ENCODE data around the gene FRZB. TPM values are rescaled to one million over a fixed set of nuclear protein-coding genes. Genes with fewer than 3 reads are reported as not detected.

FRZB gene
- total RNA-seq (not detected), polyA plus RNA-seq (not detected)

DNA sequence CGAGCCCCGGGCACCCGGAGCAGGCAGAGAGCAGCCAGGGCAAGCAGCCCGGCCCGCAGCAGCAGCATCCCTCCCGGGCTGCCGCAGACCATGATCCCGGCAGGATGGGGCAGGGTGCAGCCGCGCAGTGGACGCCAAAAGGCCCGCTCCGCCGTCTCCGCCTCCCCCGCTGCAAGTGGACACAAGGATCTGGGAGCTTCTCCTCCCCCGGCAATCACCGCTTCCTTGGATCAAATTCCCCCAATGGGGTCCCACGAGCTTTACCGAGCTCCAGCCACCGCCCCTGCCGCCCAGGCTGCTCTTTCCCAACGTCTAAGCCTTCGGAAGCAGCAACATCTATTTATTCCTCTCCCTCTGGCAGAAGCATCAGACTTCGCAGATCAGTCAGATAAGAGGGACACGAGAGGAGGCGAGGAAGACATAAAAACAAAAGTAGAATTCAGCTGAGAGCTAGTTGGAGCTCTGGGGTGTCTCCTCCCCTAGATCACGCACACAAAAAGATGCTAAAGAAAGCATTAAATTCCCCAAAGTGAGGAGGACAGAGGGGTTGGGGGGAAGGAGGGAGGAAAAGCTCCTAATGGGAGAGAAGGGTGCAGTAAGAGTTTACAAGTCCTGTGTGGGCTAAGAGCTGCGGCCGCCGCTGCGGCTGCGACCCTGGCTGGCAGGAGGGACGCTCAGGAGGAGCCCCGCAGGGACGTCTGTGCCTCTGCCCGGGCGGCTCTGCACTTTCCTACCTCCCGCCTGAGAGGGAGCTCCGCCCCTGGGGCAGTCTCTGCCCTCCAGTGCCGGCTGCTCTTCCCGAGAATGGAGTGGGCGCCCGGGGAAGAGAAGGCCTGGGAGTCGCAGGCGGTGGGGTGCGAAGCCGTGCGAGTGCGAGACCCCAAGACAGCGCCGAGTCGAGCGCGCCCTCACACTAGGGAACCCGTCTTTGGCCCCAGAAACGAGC lies at the start of gene FRZB:
Gene FRZB, minus strand, starts transcription at position 177 of the 946 bp plus-strand sequence. Its CDS starts 85 bp downstream, at position 92.
- H3K27ac Mint-ChIP-seq, result peak within 1 kb of the TSS in 1 of 8 donors; percentile 41
- ChIA-PET CTCF (interaction anchor here (1.5 kb wide), 1 partner anchor 10 kb away, joined by 4 read pairs; no protein-coding TSS in a partner anchor), POLR2A (no interaction called here)
- peaks cover 29 to 85% of the 10 kb centered on the region in 2 donors for H3K27me3 Mint-ChIP-seq
- peak within 1 kb of the TSS; percentile 32 for H3K4me3 ChIP-seq (ENCODE audit: low read length)
- H3K4me3 Mint-ChIP-seq, result peak within 1 kb of the TSS; percentile 1 to 91 (median 77)
- no peaks in the 10 kb centered on the region for H3K36me3 Mint-ChIP-seq
- DNase-seq, result no peak
- H3K9me3 ChIP-seq (ENCODE audit: low read length), result no peaks in the 10 kb centered on the region
- no peaks in the 10 kb centered on the region for H3K9me3 Mint-ChIP-seq
- H3K4me1 ChIP-seq (ENCODE audit: insufficient read depth, low read length), result no peaks in the 10 kb centered on the region
- H3K27ac ChIP-seq (ENCODE audit: low read depth, low read length), result no peak within 1 kb of the TSS
- no peaks in the 10 kb centered on the region for H3K36me3 ChIP-seq (ENCODE audit: insufficient read depth, low read length)
- peaks cover 14 to 34% (median 19%) of the 10 kb centered on the region in 3 donors for H3K4me1 Mint-ChIP-seq
- H3K27me3 ChIP-seq (ENCODE audit: insufficient read depth, low read length, poor library complexity, severe bottlenecking), result peaks cover 20% of the 10 kb centered on the region

GRCh38 chr2:182915369-182916326 lies 49.2 kb upstream of the FRZB start:
- no peak overlapping the region for H3K27ac ChIP-seq (ENCODE audit: low read depth, low read length)
- no peaks in the 10 kb centered on the region for H3K27me3 ChIP-seq (ENCODE audit: insufficient read depth, low read length, poor library complexity, severe bottlenecking)
- Mint-ChIP-seq H3K27ac (no peak overlapping the region), H3K9me3 (no peaks in the 10 kb centered on the region), H3K4me3 (no peak overlapping the region), H3K4me1 (no peaks in the 10 kb centered on the region), H3K36me3 (peaks cover 0 to 6% (median 2%) of the 10 kb centered on the region in 3 donors), H3K27me3 (no peaks in the 10 kb centered on the region)
- no peaks in the 10 kb centered on the region for H3K9me3 ChIP-seq (ENCODE audit: low read length)
- no peaks in the 10 kb centered on the region for H3K4me1 ChIP-seq (ENCODE audit: insufficient read depth, low read length)
- CTCF ChIA-PET, result no interaction called here
- H3K4me3 ChIP-seq (ENCODE audit: low read length), result no peak overlapping the region
- POLR2A ChIA-PET, result no interaction called here
- H3K36me3 ChIP-seq (ENCODE audit: insufficient read depth, low read length), result no peaks in the 10 kb centered on the region
- DNase-seq, result no peak

DNA sequence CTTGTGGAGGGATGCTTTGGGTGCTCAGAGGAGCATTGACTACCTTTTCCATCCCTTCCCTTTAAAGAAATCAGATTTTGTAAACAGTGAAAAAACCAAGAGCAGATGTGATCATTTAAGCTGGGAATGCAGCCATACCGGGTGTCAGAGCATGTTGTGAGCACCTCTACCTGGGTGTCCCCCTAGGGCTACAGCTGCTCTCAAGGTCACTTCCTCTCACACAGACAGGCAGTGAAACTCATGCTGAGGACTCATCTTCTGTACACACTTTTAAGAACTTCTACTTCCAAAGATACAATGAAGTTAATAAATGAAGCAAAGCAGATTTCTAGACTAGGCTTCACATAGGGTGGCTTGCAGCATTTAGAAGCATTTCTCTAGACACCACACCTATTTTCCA lies 48.4 kb upstream of the FRZB start:
- POLR2A ChIA-PET, result no interaction called here
- no peaks in the 10 kb centered on the region for H3K9me3 ChIP-seq (ENCODE audit: low read length)
- no peak overlapping the region for H3K27ac ChIP-seq (ENCODE audit: low read depth, low read length)
- Mint-ChIP-seq H3K4me3 (no peak overlapping the region), H3K9me3 (no peaks in the 10 kb centered on the region), H3K4me1 (no peaks in the 10 kb centered on the region), H3K36me3 (peaks cover 0 to 6% (median 0%) of the 10 kb centered on the region in 3 donors), H3K27ac (peak overlapping the region in 1 of 8 donors; percentile 35), H3K27me3 (no peaks in the 10 kb centered on the region)
- H3K27me3 ChIP-seq (ENCODE audit: insufficient read depth, low read length, poor library complexity, severe bottlenecking), result no peaks in the 10 kb centered on the region
- no peaks in the 10 kb centered on the region for H3K4me1 ChIP-seq (ENCODE audit: insufficient read depth, low read length)
- no peak for DNase-seq
- CTCF ChIA-PET, result no interaction called here
- H3K4me3 ChIP-seq (ENCODE audit: low read length), result no peak overlapping the region
- no peaks in the 10 kb centered on the region for H3K36me3 ChIP-seq (ENCODE audit: insufficient read depth, low read length)

DNA sequence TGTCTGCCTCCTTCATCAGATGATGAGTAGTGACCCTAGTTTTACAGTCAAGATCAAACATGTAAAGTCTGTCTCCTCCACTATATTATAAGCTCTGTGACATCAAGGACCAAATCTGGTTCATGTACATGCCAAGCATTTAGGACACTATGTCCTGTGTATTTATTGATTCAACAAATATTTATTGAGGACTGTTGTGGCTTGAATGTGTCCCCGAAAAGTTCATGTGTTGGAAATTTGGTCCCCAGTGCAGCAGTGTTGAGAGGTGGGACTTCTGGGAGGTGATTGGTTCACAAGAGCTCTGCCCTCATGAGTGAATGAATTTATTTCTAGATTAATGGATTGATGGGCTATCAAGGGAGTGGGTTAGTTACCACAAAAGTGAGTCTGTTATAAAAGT lies 46.6 kb upstream of the FRZB start:
- H3K27ac ChIP-seq (ENCODE audit: low read depth, low read length), result no peak overlapping the region
- H3K36me3 Mint-ChIP-seq, result peaks cover 0 to 12% (median 1%) of the 10 kb centered on the region in 3 donors
- no peaks in the 10 kb centered on the region for H3K27me3 Mint-ChIP-seq
- no peaks in the 10 kb centered on the region for H3K9me3 ChIP-seq (ENCODE audit: low read length)
- no peak for DNase-seq
- no peaks in the 10 kb centered on the region for H3K9me3 Mint-ChIP-seq
- H3K4me1 Mint-ChIP-seq, result no peaks in the 10 kb centered on the region
- no peaks in the 10 kb centered on the region for H3K27me3 ChIP-seq (ENCODE audit: insufficient read depth, low read length, poor library complexity, severe bottlenecking)
- CTCF ChIA-PET, result no interaction called here
- no peaks in the 10 kb centered on the region for H3K36me3 ChIP-seq (ENCODE audit: insufficient read depth, low read length)
- no peak overlapping the region for H3K4me3 Mint-ChIP-seq
- H3K4me3 ChIP-seq (ENCODE audit: low read length), result no peak overlapping the region
- H3K27ac Mint-ChIP-seq, result no peak overlapping the region
- H3K4me1 ChIP-seq (ENCODE audit: insufficient read depth, low read length), result no peaks in the 10 kb centered on the region
- POLR2A ChIA-PET, result no interaction called here

DNA sequence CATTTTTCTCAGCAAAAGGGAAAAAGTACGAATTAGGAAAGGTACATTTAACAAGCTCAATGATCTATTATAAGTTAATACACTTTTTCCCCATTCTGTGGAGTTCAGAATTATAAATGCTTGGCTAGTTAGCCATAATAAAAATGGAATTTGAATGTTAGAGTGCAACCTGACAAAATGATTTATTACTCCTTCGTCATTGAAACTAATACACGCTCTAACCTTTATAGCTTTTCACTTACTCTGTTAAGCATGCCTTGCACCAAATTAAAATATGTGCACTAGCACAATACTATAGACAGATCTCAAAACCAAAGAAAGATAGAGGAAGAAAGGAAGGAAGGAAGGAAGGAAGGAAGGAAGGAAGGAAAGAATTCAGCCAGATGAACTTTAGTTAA lies 46.1 kb upstream of the FRZB start:
- H3K9me3 Mint-ChIP-seq, result no peaks in the 10 kb centered on the region
- H3K27me3 ChIP-seq (ENCODE audit: insufficient read depth, low read length, poor library complexity, severe bottlenecking), result no peaks in the 10 kb centered on the region
- no peaks in the 10 kb centered on the region for H3K36me3 ChIP-seq (ENCODE audit: insufficient read depth, low read length)
- no peaks in the 10 kb centered on the region for H3K4me1 Mint-ChIP-seq
- no peaks in the 10 kb centered on the region for H3K4me1 ChIP-seq (ENCODE audit: insufficient read depth, low read length)
- H3K4me3 ChIP-seq (ENCODE audit: low read length), result no peak overlapping the region
- H3K27me3 Mint-ChIP-seq, result no peaks in the 10 kb centered on the region
- DNase-seq, result no peak
- H3K36me3 Mint-ChIP-seq, result peaks cover 0 to 8% (median 1%) of the 10 kb centered on the region in 3 donors
- no peak overlapping the region for H3K27ac ChIP-seq (ENCODE audit: low read depth, low read length)
- no peak overlapping the region for H3K4me3 Mint-ChIP-seq
- ChIA-PET CTCF (no interaction called here), POLR2A (no interaction called here)
- no peaks in the 10 kb centered on the region for H3K9me3 ChIP-seq (ENCODE audit: low read length)
- no peak overlapping the region for H3K27ac Mint-ChIP-seq

DNA sequence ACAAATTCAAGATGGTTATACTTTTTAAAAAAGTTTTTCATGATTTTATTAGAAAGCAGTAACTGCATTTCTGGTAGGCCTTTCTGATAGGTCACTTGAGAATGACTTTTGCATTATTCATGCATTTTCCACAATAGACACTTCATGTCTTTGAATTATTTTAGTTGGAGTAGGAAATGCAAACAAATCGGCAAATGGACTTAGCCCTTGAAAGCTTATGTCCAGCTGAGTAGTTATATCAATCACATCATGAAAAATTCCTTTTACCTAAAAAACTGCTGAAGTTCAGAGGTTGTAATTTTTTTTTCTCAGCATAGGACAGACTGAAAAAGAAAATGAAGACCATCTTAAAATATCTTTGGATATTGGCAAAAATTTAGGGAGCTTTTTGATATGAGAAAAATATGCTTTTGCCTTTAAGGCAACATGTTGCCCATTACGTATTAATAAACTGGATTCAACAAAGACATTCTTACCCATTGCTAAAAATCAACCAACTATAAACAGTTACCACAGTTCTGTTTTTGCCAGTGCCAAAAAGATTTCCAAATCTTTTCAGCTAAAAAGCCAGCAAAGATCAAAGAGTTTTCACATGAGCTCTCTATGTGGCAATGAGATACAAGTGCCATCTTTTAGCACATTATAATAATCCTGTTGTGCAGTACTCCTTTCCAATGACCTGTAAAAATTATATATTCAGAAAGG lies 45.5 kb upstream of the FRZB start:
- peaks cover 0 to 6% (median 1%) of the 10 kb centered on the region in 3 donors for H3K36me3 Mint-ChIP-seq
- no peaks in the 10 kb centered on the region for H3K27me3 Mint-ChIP-seq
- H3K27ac Mint-ChIP-seq, result no peak overlapping the region
- ChIA-PET POLR2A (no interaction called here), CTCF (no interaction called here)
- no peak for DNase-seq
- no peaks in the 10 kb centered on the region for H3K9me3 ChIP-seq (ENCODE audit: low read length)
- H3K36me3 ChIP-seq (ENCODE audit: insufficient read depth, low read length), result no peaks in the 10 kb centered on the region
- no peak overlapping the region for H3K27ac ChIP-seq (ENCODE audit: low read depth, low read length)
- no peaks in the 10 kb centered on the region for H3K27me3 ChIP-seq (ENCODE audit: insufficient read depth, low read length, poor library complexity, severe bottlenecking)
- no peaks in the 10 kb centered on the region for H3K9me3 Mint-ChIP-seq
- no peak overlapping the region for H3K4me3 ChIP-seq (ENCODE audit: low read length)
- no peaks in the 10 kb centered on the region for H3K4me1 ChIP-seq (ENCODE audit: insufficient read depth, low read length)
- no peak overlapping the region for H3K4me3 Mint-ChIP-seq
- no peaks in the 10 kb centered on the region for H3K4me1 Mint-ChIP-seq

DNA sequence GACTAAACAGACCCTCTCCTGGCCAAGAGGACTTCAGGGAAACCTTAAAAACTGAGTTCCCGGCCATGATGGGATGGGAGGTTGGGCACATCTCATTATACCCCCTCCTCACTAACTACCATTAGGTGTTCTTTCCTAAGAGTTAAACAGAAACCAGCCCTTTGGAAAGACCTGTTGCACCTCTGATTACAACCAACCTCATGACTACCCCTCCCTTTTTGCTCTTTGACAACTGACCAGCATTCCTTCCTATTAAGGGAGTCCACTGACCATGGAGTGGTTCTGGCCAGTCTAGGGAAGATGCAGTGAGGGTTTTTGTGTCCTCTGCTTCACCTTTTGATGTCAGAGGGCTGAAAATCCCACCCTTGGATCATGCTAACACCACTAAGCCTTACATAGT lies 44.5 kb upstream of the FRZB start:
- no peaks in the 10 kb centered on the region for H3K27me3 ChIP-seq (ENCODE audit: insufficient read depth, low read length, poor library complexity, severe bottlenecking)
- Mint-ChIP-seq H3K27me3 (no peaks in the 10 kb centered on the region), H3K27ac (no peak overlapping the region), H3K9me3 (no peaks in the 10 kb centered on the region), H3K36me3 (peaks cover 0 to 6% (median 1%) of the 10 kb centered on the region in 3 donors), H3K4me3 (no peak overlapping the region), H3K4me1 (no peaks in the 10 kb centered on the region)
- H3K4me3 ChIP-seq (ENCODE audit: low read length), result no peak overlapping the region
- no peak overlapping the region for H3K27ac ChIP-seq (ENCODE audit: low read depth, low read length)
- H3K4me1 ChIP-seq (ENCODE audit: insufficient read depth, low read length), result no peaks in the 10 kb centered on the region
- no peak for DNase-seq
- H3K9me3 ChIP-seq (ENCODE audit: low read length), result no peaks in the 10 kb centered on the region
- CTCF ChIA-PET, result no interaction called here
- POLR2A ChIA-PET, result no interaction called here
- H3K36me3 ChIP-seq (ENCODE audit: insufficient read depth, low read length), result no peaks in the 10 kb centered on the region
